MM.1S (cell line): Measurements from ENCODE around the gene CDH4.

Experiments
- DNase-seq: peaks from one replicate; pipeline ENCODE4 v3.0.0-alpha.2; 2015
- H2AFZ ChIP-seq: fragments of 300-600 bp; sonication (generic); 2 replicates; pipeline ENCODE4 v1.6.0; 2016; ENCODE audit warnings: antibody characterized with exemption, low read length
- H3F3A ChIP-seq: fragments of 300-600 bp; sonication (generic); 2 replicates; pipeline ENCODE4 v1.6.1; 2016; ENCODE audit warnings: mild to moderate bottlenecking, antibody characterized with exemption, low read length, moderate library complexity, mixed read lengths; ENCODE audit not compliant: insufficient read depth
- H3K27ac ChIP-seq: fragments of 300-600 bp; sonication (generic); 2 replicates; pipeline ENCODE4 v1.5.1; 2016; ENCODE audit warnings: mild to moderate bottlenecking, low read length
- H3K27me3 ChIP-seq: fragments of 300-600 bp; sonication (generic); replicated peaks from 2 replicates; pipeline ENCODE4 v1.6.0; 2016; ENCODE audit warnings: low read length; ENCODE audit not compliant: insufficient read depth
- H3K36me3 ChIP-seq: fragments of 300-600 bp; sonication (generic); replicated peaks from 2 replicates; pipeline ENCODE4 v1.6.1; 2016; ENCODE audit warnings: mild to moderate bottlenecking, low read length, mixed read lengths; ENCODE audit not compliant: insufficient read depth
- H3K4me1 ChIP-seq: fragments of 300-600 bp; sonication (generic); 2 replicates; pipeline ENCODE4 v1.6.1; 2016; ENCODE audit warnings: low read length, mixed read lengths
- H3K4me2 ChIP-seq: fragments of 300-600 bp; sonication (generic); 2 replicates; pipeline ENCODE4 v1.6.0; 2016; ENCODE audit warnings: low read depth, low read length
- H3K4me3 ChIP-seq: fragments of 300-600 bp; sonication (generic); 2 replicates; pipeline ENCODE4 v1.5.1; 2016; ENCODE audit warnings: low read length, mixed read lengths
- H3K79me2 ChIP-seq: fragments of 300-600 bp; sonication (generic); 2 replicates; pipeline ENCODE4 v1.6.1; 2016; ENCODE audit warnings: mixed run types, low read length, mixed read lengths
- H3K9ac ChIP-seq: fragments of 300-600 bp; sonication (generic); 2 replicates; pipeline ENCODE4 v1.6.1; 2016; ENCODE audit warnings: low read length, mixed read lengths
- H3K9me2 ChIP-seq: fragments of 300-600 bp; sonication (generic); replicated peaks from 2 replicates; pipeline ENCODE4 v1.6.1; 2016; ENCODE audit warnings: mild to moderate bottlenecking, low read length, mixed read lengths; ENCODE audit not compliant: insufficient read depth
- H3K9me3 ChIP-seq: fragments of 300-600 bp; sonication (generic); replicated peaks from 2 replicates; pipeline ENCODE4 v1.6.1; 2016; ENCODE audit warnings: mild to moderate bottlenecking, low read length, mixed read lengths; ENCODE audit not compliant: insufficient read depth
- H4K20me1 ChIP-seq: fragments of 300-600 bp; sonication (generic); 2 replicates; pipeline ENCODE4 v1.6.1; 2016; ENCODE audit warnings: mild to moderate bottlenecking, low read length, moderate library complexity, mixed read lengths; ENCODE audit not compliant: insufficient read depth
- CTCF ChIP-seq: fragments of 300-600 bp; sonication (generic); IDR thresholded peaks from 2 replicates; pipeline ENCODE4 v1.5.1; 2016; ENCODE audit warnings: antibody characterized with exemption, low read length, mixed read lengths
- EZH2 ChIP-seq: fragments of 300-600 bp; sonication (generic); optimal IDR thresholded peaks from 2 replicates; pipeline ENCODE3; 2017; ENCODE audit warnings: low read depth, mild to moderate bottlenecking, antibody characterized with exemption, low read length, mixed read lengths
- EZH2phosphoT487 ChIP-seq: fragments of 300-600 bp; sonication (generic); IDR thresholded peaks from 2 replicates; pipeline ENCODE4 v1.6.1; 2018; ENCODE audit warnings: antibody characterized with exemption, low read length

CDH4 gene

GRCh38 chr20:61512475-61512874, 260.4 kb downstream of the CDH4 start:
- H3K4me1 ChIP-seq: no peaks in the 10 kb centered on the region
- no peaks in the 10 kb centered on the region for H4K20me1 ChIP-seq
- H3K27me3 ChIP-seq: peaks cover 88% of the 10 kb centered on the region
- no peaks in the 10 kb centered on the region for H3K36me3 ChIP-seq
- DNase-seq: no peak
- H3K9me2 ChIP-seq: no peaks in the 10 kb centered on the region
- H3K79me2 ChIP-seq: no peaks in the 10 kb centered on the region
- H2AFZ ChIP-seq: no peak overlapping the region
- no peak overlapping the region for H3K4me3 ChIP-seq
- TF ChIP-seq EZH2 (no peak), CTCF (no peak), EZH2phosphoT487 (no peak)
- H3K27ac ChIP-seq: no peak overlapping the region
- no peak overlapping the region for H3K9ac ChIP-seq
- no peak overlapping the region for H3K4me2 ChIP-seq
- no peaks in the 10 kb centered on the region for H3F3A ChIP-seq
- H3K9me3 ChIP-seq: no peaks in the 10 kb centered on the region

- Histone ChIP-seq H3K9me2 (no peaks in the 10 kb centered on the region), H3K27me3 (peaks cover 90% of the 10 kb centered on the region), H3K4me3 (no peak overlapping the region), H2AFZ (no peak overlapping the region), H3K36me3 (no peaks in the 10 kb centered on the region), H3K4me1 (no peaks in the 10 kb centered on the region), H3K79me2 (no peaks in the 10 kb centered on the region), H3K4me2 (no peak overlapping the region), H3K9ac (no peak overlapping the region), H3K27ac (no peak overlapping the region), H3K9me3 (no peaks in the 10 kb centered on the region), H3F3A (no peaks in the 10 kb centered on the region), H4K20me1 (no peaks in the 10 kb centered on the region)
- no peak for DNase-seq
- no peak for TF ChIP-seq EZH2
- TF ChIP-seq EZH2phosphoT487: no peak
- TF ChIP-seq CTCF: no peak
Measured at GRCh38 chr20:61513124-61514017, 261.3 kb downstream of the CDH4 start.

GRCh38 chr20:61514018-61514365, 261.9 kb downstream of the CDH4 start:
- Histone ChIP-seq H3K9me2 (no peaks in the 10 kb centered on the region), H3K9me3 (no peaks in the 10 kb centered on the region), H3K9ac (no peak overlapping the region), H3K4me2 (no peak overlapping the region), H4K20me1 (no peaks in the 10 kb centered on the region), H3K36me3 (no peaks in the 10 kb centered on the region), H2AFZ (no peak overlapping the region), H3K4me1 (no peaks in the 10 kb centered on the region), H3K79me2 (no peaks in the 10 kb centered on the region), H3K27me3 (peaks cover 90% of the 10 kb centered on the region), H3F3A (no peaks in the 10 kb centered on the region), H3K27ac (no peak overlapping the region), H3K4me3 (no peak overlapping the region)
- TF ChIP-seq EZH2 (no peak), EZH2phosphoT487 (no peak), CTCF (no peak)
- DNase-seq: no peak
